MM.1S (cell line): Measurements from ENCODE around the gene ANKRD1.

ENCODE experiments used
- DNase-seq: peaks from one replicate; pipeline ENCODE4 v3.0.0-alpha.2; 2015
- H2AFZ ChIP-seq: fragments of 300-600 bp; sonication (generic); 2 replicates; pipeline ENCODE4 v1.6.0; 2016; ENCODE audit warnings: antibody characterized with exemption, low read length
- H3F3A ChIP-seq: fragments of 300-600 bp; sonication (generic); 2 replicates; pipeline ENCODE4 v1.6.1; 2016; ENCODE audit warnings: mild to moderate bottlenecking, antibody characterized with exemption, low read length, moderate library complexity, mixed read lengths; ENCODE audit not compliant: insufficient read depth
- H3K27ac ChIP-seq: fragments of 300-600 bp; sonication (generic); 2 replicates; pipeline ENCODE4 v1.5.1; 2016; ENCODE audit warnings: mild to moderate bottlenecking, low read length
- H3K27me3 ChIP-seq: fragments of 300-600 bp; sonication (generic); replicated peaks from 2 replicates; pipeline ENCODE4 v1.6.0; 2016; ENCODE audit warnings: low read length; ENCODE audit not compliant: insufficient read depth
- H3K36me3 ChIP-seq: fragments of 300-600 bp; sonication (generic); replicated peaks from 2 replicates; pipeline ENCODE4 v1.6.1; 2016; ENCODE audit warnings: mild to moderate bottlenecking, low read length, mixed read lengths; ENCODE audit not compliant: insufficient read depth
- H3K4me1 ChIP-seq: fragments of 300-600 bp; sonication (generic); 2 replicates; pipeline ENCODE4 v1.6.1; 2016; ENCODE audit warnings: low read length, mixed read lengths
- H3K4me2 ChIP-seq: fragments of 300-600 bp; sonication (generic); 2 replicates; pipeline ENCODE4 v1.6.0; 2016; ENCODE audit warnings: low read depth, low read length
- H3K4me3 ChIP-seq: fragments of 300-600 bp; sonication (generic); 2 replicates; pipeline ENCODE4 v1.5.1; 2016; ENCODE audit warnings: low read length, mixed read lengths
- H3K79me2 ChIP-seq: fragments of 300-600 bp; sonication (generic); 2 replicates; pipeline ENCODE4 v1.6.1; 2016; ENCODE audit warnings: mixed run types, low read length, mixed read lengths
- H3K9ac ChIP-seq: fragments of 300-600 bp; sonication (generic); 2 replicates; pipeline ENCODE4 v1.6.1; 2016; ENCODE audit warnings: low read length, mixed read lengths
- H3K9me2 ChIP-seq: fragments of 300-600 bp; sonication (generic); replicated peaks from 2 replicates; pipeline ENCODE4 v1.6.1; 2016; ENCODE audit warnings: mild to moderate bottlenecking, low read length, mixed read lengths; ENCODE audit not compliant: insufficient read depth
- H3K9me3 ChIP-seq: fragments of 300-600 bp; sonication (generic); replicated peaks from 2 replicates; pipeline ENCODE4 v1.6.1; 2016; ENCODE audit warnings: mild to moderate bottlenecking, low read length, mixed read lengths; ENCODE audit not compliant: insufficient read depth
- H4K20me1 ChIP-seq: fragments of 300-600 bp; sonication (generic); 2 replicates; pipeline ENCODE4 v1.6.1; 2016; ENCODE audit warnings: mild to moderate bottlenecking, low read length, moderate library complexity, mixed read lengths; ENCODE audit not compliant: insufficient read depth
- CTCF ChIP-seq: fragments of 300-600 bp; sonication (generic); IDR thresholded peaks from 2 replicates; pipeline ENCODE4 v1.5.1; 2016; ENCODE audit warnings: antibody characterized with exemption, low read length, mixed read lengths
- EZH2 ChIP-seq: fragments of 300-600 bp; sonication (generic); optimal IDR thresholded peaks from 2 replicates; pipeline ENCODE3; 2017; ENCODE audit warnings: low read depth, mild to moderate bottlenecking, antibody characterized with exemption, low read length, mixed read lengths
- EZH2phosphoT487 ChIP-seq: fragments of 300-600 bp; sonication (generic); IDR thresholded peaks from 2 replicates; pipeline ENCODE4 v1.6.1; 2018; ENCODE audit warnings: antibody characterized with exemption, low read length

The ANKRD1 gene

GRCh38 chr10:90965720-90966119, 44.8 kb upstream of the ANKRD1 start:
- Histone ChIP-seq H3K9me2 (no peaks in the 10 kb centered on the region), H3K4me2 (no peak overlapping the region), H3K4me1 (no peaks in the 10 kb centered on the region), H3K9ac (no peak overlapping the region), H3F3A (no peaks in the 10 kb centered on the region), H3K79me2 (no peaks in the 10 kb centered on the region), H4K20me1 (no peaks in the 10 kb centered on the region), H2AFZ (no peak overlapping the region), H3K4me3 (no peak overlapping the region), H3K27ac (no peak overlapping the region), H3K9me3 (no peaks in the 10 kb centered on the region), H3K36me3 (no peaks in the 10 kb centered on the region), H3K27me3 (no peaks in the 10 kb centered on the region)
- no peak for TF ChIP-seq CTCF
- TF ChIP-seq EZH2phosphoT487: no peak
- no peak for TF ChIP-seq EZH2
- no peak for DNase-seq

GRCh38 chr10:90964781-90965465, 44.0 kb upstream of the ANKRD1 start:
- no peaks in the 10 kb centered on the region for H3K27me3 ChIP-seq
- H3K4me2 ChIP-seq: no peak overlapping the region
- DNase-seq: no peak
- no peak overlapping the region for H3K9ac ChIP-seq
- no peaks in the 10 kb centered on the region for H3F3A ChIP-seq
- no peaks in the 10 kb centered on the region for H4K20me1 ChIP-seq
- H3K27ac ChIP-seq: no peak overlapping the region
- no peaks in the 10 kb centered on the region for H3K9me2 ChIP-seq
- no peak for TF ChIP-seq EZH2
- TF ChIP-seq EZH2phosphoT487: no peak
- no peak for TF ChIP-seq CTCF
- no peak overlapping the region for H3K4me3 ChIP-seq
- H3K36me3 ChIP-seq: no peaks in the 10 kb centered on the region
- no peak overlapping the region for H2AFZ ChIP-seq
- no peaks in the 10 kb centered on the region for H3K4me1 ChIP-seq
- no peaks in the 10 kb centered on the region for H3K9me3 ChIP-seq
- H3K79me2 ChIP-seq: no peaks in the 10 kb centered on the region

- no peak overlapping the region for H3K4me3 ChIP-seq
- H3K4me2 ChIP-seq: no peak overlapping the region
- no peaks in the 10 kb centered on the region for H3K9me3 ChIP-seq
- H3K4me1 ChIP-seq: no peaks in the 10 kb centered on the region
- H3K79me2 ChIP-seq: no peaks in the 10 kb centered on the region
- H3K27me3 ChIP-seq: no peaks in the 10 kb centered on the region
- no peaks in the 10 kb centered on the region for H3K36me3 ChIP-seq
- H3K9me2 ChIP-seq: no peaks in the 10 kb centered on the region
- TF ChIP-seq CTCF (no peak), EZH2 (no peak), EZH2phosphoT487 (no peak)
- DNase-seq: no peak
- H3F3A ChIP-seq: no peaks in the 10 kb centered on the region
- H3K27ac ChIP-seq: no peak overlapping the region
- no peak overlapping the region for H2AFZ ChIP-seq
- no peaks in the 10 kb centered on the region for H4K20me1 ChIP-seq
- H3K9ac ChIP-seq: no peak overlapping the region
Measured at GRCh38 chr10:90963331-90963730, 42.4 kb upstream of the ANKRD1 start.
